Measurements from ENCODE around the gene PRSS56. TPM values are rescaled to one million over a fixed set of nuclear protein-coding genes. Genes with fewer than 3 reads are reported as not detected.

Gene PRSS56
- total RNA-seq (2014; rRNA removed; shearing (Covaris generic)), result not detected in 2 replicates

DNA sequence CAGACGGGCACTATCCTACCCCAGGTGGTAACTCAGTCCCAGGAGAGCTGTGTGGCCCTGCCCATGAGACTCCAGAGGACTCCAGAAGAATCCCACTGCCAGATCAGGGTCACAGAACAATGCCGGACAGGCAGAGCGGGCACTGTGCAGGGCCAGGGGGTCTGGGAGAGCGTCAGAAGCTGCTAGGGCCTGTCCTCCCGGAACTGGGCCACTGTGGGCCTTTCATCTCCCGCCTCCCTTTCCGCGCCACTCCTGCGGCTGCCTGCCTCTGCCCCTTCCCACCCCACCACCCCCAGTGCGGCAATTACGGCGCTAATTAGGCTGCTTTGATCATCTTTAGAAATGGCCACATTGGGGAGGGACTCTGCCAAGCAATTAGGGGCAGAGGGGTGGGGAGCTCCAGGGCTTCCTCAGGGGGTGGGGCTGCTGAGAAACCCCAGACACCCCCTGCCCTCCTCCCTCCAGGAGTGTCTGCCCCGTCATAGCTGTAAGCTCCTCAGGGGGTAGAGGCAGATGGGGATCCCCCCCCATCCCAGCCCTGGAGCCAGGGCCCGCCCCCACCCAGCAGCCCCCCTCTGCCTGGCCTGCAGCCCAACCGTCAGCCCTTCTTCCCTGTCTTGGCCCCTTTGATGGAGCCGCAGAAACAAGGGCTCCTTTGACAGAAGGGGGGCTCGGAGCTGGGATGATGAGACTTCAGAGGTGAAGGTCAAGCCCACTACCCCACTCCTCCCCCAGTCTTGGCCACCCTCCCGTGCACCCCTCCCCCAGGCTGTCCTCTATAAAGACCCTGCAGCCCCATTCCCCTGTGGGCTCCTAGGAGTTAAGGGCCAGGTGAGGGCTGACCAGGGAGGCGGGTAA is at the start of gene PRSS56:
TSS of gene PRSS56 (plus strand) at position 808 of the 858 bp plus-strand sequence. CDS start 211 bp downstream, outside the sequence.
- no peak for DNase-seq (ENCODE audit: low read depth)

DNA sequence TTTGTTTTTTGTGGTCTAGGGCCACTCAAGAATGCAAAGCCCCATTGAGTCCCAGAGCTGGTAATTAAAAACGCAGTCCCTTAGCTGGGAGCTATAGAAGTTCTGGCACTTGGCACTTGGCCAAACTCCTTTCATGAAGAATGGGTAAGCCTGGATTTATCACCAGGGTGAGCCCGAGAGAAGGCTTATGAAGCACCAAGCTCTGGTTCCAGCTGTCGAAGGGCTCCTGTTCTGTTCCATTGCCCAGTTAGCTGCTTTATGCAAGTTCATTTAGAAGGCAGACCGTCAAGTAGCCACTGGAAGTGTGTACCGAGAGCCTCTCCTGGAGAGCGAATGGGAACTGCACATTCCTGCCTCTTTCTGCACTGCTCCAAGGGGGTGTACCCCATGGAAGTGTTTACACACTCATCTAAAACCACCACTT is 46.7 kb upstream of the PRSS56 start:
- no peak for DNase-seq (ENCODE audit: low read depth)

DNA sequence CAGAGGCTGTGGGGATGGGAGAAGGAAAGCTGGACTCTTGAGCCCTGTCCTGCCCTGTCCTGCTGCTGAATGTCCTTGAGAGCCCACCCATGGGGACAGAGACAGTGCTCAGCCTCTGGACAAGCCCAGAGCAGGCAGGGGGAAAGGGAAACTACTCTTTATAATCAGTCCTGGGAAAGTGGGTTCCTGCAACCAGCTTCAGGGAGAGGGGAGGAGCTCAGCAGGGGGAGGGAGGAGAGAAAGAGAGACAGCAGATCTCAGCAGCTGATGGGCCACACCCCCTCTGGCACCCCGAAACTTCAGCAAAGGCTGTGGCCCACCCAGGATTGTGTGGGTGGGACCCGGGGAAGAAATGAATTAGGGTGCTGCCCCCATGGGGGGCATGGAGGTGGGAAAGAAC is 44.1 kb upstream of the PRSS56 start:
- no peak for DNase-seq (ENCODE audit: low read depth)

DNA sequence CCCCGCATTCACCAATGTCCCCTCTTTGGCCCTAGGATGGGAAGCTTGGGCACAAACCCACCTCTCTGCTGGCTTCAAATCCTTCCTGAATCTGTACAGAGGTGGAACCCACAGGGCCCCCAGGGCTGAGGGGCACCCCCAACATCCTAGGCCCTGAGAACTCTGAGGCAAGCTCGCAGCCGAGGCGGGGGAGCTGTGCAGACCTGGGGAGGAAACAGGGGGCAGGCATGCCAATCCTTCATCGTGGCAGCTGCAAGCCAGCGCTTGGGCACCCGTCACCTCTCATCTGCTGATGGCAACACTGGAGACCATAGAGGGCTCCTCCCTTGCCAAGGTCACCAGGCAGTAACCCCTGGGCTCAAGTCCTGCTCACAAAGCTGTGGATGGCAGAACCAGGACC is 43.4 kb upstream of the PRSS56 start:
- no peak for DNase-seq (ENCODE audit: low read depth)

- no peak for DNase-seq (ENCODE audit: low read depth)
Measured at GRCh38 chr2:232477751-232478510, 42.3 kb upstream of the PRSS56 start.

DNA sequence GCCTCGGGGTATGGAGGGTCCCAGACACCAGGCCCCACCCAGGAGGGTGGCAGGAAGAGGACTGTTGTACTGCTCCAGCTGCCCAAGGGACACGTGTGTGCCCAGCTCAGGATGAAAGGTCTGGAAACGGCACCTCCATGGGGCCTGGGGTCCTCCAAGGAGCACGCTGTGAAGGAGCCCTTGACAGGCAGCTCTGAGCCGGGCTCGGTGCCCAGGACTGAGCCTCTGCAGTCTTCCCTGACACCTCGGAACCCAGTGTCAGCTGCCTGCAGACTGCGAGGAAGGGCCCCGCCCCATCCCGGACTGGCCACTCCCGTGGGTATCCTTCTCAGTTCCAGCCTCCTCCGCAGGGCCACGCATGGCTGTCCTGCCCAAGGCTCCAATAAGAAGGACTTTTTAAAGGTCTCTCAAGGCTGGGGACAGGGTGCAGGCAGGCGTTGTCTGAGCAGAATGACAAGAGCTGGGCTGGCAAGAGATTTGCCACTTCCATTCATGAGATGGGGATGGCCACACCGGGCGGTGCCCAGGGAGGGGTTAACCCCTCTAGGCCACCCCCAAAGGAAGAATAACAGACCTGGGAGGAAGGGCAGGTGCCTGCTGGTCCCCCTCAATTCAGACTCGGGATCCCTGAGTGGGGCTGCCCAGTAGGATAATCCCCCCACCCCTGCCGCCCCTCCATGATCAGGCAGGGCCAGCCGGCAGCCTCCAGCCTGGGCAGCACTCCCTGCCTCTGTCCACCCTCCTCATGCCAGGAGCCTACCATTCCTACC is 41.4 kb upstream of the PRSS56 start:
- DNase-seq (ENCODE audit: low read depth), result no peak

DNA sequence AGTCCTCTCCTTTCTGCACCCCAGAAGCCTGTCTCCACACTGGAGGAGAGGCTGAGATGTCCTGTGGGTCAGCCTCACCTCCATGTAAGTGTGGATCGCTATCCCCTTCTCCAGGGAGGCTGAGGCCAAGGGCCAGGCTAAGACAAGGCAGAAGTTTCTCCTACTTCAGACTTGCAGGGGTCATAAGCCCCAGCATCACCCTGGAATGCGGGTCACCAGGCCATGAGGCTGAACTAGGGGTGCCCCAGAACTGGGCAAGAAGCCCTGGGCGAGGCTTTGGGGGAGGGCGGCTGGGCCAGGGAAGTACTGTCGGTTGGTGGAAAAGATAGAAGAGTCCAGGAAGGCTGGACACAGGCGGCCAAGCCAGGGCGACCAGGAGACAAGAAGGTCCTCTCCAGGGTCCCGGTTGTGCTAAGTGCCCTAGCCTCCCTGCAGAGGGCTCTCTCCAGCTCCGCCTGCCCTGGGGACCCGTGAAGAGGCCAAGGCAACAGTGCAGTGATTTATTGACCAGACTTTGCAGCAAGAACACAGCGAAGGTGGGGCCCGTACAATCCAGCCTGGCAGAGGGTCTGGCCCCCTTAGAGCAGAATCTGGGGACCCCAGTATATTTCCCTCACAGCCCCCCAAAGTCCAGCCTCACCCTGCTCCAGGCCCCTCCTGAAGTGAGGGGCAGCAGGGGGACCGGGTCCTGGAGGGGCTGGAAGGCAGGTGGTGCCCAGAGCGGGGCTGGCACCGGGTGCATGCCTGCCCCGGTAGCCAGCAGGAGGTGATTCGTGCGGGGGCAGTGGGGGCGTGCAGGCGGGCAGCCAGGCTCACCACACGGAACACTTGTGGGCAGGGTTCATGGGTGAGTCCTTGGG is 40.6 kb upstream of the PRSS56 start:
- no peak for DNase-seq (ENCODE audit: low read depth)

GRCh38 chr2:232480201-232481190 is 39.7 kb upstream of the PRSS56 start:
- no peak for DNase-seq (ENCODE audit: low read depth)

DNA sequence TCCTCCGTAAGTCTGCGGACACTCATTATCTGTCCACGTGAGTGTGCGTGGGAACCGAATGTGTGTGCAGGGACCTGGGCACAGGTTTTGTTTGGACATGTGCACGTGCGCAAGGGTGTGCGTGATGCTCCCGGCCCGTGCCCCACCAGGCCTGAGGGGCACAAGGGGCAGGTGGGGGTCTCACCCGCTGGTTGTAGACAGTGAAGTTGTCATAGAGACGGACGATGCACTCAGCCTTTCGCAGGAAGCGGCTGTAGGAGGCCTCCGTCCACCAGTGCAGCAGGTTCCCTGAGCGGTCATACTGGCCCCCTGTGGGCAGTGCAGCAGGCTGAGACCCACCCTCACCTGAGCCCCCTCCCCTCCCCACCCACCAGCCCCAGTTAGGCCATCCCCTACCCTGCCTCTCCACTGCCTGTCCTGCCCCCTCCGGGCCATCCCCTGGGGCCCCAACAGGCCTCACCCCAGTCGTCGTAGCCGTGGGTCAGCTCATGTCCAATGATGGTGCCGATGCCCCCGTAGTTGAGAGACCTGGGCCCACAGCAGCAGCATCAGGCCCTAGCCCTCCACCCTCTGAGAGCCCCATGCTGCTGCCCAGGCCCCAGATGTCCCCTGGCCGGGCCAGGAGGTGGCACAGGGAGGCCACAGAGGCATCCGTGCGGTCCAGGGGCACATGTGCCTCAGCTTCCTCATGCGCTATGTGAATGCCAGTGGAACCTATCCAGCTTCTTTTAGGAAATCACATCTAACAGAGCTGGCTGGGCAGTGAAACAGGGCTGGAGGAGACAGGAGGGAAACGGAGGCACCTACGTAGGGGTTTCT is 38.7 kb upstream of the PRSS56 start:
- no peak for DNase-seq (ENCODE audit: low read depth)

DNA sequence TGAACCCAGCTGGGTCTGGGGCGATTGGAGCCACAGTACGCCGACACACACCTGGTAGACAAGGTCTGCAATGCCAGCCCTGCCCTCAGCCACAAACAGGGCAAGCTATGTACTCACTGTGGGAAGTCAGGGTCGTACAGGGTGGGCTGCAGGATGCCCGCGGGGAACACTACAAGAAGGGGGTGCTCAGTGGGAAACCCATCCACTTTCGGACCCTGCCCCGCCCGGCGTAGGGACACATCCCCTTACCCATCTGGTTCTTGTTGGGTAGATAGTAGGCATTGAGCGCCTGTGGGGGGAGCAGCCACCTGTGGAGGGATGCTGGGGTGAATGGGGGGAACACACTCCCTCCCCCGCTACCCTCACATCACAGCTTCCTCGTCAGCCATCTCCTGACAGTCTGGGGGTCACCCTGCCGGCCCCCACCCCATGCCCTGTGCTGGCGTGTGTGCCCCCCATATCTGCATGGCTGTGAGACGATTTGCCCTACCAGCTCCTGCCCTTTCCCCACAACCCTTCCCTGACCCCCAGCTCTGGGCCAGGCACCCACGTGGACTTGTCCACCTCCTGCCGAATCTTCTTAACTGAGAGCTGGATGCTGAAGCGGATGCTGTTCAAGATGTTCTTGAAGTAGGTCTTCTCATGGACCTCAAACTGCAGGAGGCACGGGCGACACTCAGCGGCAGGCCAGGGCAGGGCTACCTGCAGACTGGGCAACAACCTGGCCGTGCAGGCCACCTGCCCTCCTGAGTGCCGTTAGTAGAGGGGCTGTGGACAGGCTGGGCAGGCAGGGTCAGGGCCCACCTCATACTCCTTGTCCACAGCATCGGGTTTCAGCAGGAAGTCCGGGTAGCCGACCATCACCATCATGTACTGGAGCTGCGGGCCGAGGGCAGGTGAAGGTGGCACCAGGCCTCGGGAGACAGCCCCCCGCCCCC is 37.6 kb upstream of the PRSS56 start:
- no peak for DNase-seq (ENCODE audit: low read depth)

DNA sequence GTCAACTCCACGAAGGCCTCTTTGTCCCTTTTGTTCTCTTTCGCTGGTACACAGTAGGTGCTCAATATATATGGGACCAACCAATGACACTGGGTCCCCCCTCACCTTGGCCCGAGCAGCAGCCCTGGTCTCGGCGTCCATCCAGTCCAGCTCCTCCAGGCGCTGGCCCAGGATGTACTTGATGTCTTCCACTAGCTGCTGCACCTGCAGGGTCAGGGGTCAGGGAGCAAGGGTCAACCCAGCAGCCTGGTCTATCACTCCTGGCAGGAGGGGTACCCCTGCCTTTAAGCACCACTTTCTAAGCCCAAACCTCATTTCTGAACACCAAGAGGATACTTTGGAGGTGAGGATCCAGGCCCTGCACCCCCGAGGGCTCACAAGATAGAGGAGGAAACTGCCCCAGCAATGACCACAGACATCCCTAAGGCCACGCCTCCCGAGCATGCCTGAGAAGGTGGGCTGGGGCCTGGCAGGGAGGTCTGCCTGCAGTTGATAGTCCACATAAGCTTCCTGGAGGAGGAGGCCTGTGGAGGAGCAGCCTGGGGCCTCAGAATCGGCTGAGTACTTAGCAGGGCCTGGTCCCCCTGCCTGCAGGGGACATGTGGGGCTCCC is 36.8 kb upstream of the PRSS56 start:
- DNase-seq (ENCODE audit: low read depth), result no peak

- DNase-seq (ENCODE audit: low read depth), result no peak
Measured at GRCh38 chr2:232483923-232484627, 36.1 kb upstream of the PRSS56 start.

DNA sequence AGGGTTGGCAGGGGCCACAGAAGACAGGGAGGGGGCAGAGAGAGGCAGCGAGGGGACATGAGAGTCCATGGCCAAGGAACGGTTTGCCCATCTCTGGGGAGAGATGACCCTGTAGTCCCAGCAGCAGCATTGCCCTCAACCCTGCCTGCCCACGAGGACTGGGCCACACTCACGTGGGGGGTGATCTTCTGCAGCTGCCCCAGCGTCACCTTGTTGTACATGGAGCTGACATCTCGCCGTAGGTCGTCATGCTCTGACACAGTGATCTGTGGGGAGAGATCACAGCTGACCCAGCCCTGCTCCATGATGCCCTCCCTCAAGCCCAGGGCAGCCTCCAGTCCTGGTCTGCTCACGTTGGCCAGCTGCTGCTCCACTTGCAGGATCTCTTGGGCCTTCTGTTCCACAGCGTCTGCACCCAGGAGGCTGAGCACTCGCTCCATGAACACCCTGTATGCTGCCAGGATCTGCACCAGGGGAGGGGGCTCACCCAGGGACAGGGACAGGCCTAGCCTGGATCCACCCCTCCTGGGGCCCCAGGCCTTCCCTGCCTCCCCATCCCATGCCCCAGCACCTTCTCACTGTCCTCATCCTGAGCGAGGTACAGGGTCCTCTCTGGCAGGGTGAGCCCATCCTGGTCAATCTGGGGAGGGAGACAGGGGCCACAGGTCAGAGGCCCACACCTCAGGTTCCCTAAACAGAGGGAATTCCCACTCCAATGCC is 35.4 kb upstream of the PRSS56 start:
- no peak for DNase-seq (ENCODE audit: low read depth)

DNA sequence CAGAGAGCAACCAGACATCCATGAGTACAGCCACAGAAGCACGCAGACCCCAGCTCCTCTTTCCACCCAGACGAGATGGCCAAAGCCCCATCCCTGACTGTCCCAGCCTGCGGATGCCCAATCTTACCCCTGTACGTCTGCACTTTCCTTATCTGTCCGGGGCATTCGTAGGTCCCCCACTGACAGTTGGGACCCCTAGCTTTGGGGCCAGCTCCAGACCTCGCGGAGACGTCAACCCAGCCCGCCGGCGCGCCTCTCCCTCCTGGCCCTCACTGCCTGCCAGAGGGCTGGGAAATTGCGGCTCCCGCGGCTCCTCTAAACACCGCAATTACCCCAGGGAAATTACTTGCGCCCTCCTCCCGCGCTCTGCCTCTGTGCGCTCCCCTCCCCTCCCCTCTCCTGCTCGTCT is 34.8 kb upstream of the PRSS56 start:
- DNase-seq (ENCODE audit: low read depth), result no peak

DNA sequence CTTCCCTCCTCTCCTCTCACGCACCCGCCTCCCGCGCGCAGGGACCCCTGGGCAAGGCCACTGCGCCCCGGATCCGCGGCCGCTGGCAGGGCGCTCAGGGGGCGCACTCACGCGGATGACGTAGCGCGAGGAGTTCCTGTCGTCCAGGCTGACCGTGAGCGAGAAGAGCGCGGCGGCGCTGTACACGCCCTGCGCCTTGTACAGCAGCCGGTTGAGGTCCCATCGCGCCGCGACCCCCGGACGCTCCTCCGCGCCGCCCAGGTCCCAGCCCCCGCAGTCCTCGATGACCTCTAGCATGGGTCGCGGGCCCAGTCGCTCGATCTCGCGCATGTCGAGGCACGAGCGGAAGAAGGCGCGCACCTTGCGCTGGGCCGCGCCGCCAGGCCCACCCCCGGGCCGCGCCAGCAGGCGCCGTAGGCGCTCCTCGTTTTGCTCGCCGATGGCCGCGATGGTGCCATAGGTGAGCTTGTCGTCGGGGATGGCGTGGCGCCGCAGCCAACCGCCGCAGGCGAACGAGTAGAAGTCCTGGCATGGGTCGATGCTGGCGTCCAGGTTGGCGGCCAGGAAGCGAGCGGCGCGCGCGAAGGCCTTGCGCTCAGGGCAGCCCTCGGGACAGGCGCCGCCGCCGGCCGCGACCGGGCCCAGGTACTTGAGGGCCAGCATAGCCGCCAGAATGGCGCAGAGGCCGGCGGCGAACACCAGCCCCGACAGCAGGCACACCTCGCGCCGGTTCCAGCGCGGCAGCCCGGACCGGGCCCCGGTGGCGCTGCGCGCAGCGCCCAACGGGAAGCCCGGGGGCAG is 34.2 kb upstream of the PRSS56 start:
- DNase-seq (ENCODE audit: low read depth), result no peak
